Measurements from ENCODE around the gene CD164L2.
A peak's percentile ranks its signal among the peaks of the same experiment; 100 is the strongest.

Gene CD164L2

DNA sequence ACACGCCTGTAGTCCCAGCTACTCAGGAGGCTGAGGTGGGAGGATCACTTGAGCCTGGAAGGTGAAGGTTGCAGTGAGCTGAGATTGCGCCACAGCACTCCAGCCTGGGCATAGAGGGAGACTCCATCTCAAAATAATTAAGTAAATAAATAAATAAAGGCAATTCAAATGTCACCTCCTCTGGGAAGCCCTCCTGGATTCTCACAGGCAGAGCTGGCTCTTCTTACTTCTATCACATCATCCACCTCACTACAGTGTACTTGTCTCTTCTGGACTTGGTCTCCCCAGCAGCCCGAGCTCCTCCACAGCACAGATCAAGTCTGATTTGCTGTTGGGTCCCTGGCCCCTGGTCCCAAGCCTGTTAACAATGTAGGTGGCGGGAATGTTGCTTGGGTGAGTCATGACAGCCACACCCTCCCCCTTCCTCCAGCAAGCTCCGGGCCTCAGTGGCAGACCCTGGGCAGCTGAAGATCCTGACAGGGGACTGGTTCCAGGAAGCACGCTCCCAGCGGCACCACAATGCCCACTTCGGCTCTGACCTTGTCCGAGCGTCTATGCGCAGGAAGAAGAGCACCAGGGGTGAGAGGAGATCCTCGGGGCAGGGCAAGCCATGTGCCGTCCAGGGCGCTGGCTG lies 36.0 kb downstream of the CD164L2 start:
- DNase-seq (ENCODE audit: low spot score): no peak

DNA sequence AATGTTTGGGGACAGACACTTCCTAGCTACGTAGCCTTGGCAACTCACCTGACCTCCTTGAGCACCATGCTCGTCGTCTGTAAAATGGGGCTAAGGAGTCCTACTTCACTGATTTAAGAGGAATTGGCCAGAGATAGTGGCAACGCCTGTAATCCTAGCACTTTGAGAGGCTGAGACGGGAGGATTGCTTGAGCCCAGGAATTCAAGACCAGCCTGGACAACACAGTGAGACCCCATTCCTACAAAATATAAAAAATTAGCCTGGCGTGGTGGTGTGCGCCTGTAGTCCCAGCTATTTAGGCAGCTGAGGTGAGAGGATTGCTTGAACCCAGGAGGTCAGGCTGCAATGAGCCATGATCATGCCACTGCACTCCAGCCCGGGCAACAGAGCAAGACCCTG lies 36.8 kb downstream of the CD164L2 start:
- no peak for DNase-seq (ENCODE audit: low spot score)

DNA sequence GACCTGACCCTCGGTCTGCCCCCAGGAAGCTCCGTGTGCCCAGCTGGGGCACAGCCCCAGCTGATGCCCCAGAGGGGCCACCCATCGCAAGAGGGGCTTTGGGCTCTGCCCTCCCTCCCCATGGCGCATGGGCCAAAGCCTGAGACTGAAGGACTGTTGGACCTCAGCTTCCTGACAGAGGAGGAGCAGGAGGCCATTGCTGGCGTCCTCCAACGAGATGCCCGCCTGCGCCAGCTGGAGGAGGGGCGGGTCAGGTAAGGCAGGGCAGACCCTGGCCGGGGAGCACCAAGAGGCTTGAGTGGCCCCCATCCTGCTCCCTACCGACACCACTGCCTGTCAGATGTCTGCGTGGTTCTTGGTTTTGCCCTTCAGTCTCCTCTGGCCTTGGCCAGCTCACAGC lies 37.9 kb downstream of the CD164L2 start:
- no peak for DNase-seq (ENCODE audit: low spot score)

DNA sequence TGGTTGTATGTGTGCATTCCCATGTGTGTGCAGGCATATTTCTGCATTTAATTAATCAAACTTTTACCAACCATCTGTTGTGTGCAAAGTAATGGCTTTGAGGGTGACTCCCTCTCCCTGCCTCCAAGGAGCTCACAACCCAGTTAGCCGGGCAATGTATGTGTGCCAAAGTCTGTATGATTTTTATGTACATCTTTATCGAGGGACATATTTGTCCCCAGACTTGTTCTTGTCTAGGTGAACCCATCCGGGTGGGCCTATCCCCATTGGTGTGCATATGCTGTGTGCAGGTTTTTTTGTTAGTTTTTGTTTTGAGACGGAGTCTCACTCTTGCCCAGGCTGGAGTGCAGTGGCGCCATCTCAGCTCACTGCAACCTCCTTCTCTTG lies 39.5 kb downstream of the CD164L2 start:
- no peak for DNase-seq (ENCODE audit: low spot score)

DNA sequence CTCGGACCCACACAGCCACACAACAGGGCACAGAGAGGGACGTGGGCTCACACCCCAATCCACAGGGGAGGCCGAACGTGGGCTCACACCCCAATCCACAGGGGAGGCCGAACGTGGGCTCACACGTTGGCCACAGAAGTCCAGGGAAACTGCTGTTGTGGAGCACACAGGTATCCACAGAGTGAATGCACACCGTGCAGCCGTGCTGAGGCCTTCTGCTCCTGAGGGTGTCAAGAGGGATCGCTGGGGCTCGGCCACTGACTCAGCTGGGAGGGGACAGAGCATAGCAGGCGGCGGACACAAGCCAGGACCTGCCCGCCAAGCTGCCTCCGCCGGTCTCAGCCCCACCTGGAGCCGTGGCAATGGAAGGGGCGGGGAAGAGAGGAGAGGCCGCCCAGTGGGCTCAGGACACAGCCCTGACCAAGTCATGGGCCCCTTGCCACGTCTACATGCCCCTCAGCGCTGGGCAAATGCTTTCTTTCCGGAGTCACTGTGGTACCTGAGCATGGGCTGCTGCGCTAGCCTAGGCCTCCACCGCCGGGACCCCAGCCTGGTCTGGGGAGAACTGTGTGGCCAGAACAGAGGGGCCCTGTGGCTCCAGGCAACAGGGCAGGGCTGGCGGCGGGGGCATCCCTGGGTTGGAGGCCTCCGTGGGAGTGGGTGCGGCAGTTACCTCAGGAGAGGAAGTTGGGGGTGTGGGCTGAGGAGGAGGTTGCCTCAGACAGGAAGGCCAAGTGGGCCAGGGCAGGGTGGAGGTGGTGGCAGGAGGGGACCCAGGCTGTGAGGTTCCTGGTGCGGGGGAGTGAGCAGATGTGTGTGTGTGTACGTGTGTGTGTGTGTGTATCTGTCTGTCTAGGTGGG lies 40.1 kb downstream of the CD164L2 start:
- peak; percentile 83 for DNase-seq (ENCODE audit: low spot score)

DNA sequence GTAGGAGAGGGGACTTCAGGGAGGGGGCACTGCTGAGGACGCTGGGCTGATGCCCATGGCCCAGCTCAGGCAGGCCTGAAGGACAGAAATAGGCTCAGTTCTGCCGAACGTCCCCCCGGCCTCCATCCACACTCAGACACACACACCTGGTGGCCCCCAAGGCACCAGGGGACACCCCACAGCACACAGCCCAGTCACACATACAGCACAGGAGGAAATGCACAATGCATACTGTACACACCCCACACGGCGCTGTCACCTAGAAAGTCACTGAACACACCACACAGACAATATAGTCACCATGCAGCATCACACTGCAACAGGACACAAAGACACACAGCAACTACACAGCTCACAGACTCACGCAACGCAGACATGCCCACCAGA lies 40.7 kb downstream of the CD164L2 start:
- peak; percentile 41 for DNase-seq (ENCODE audit: low spot score)

DNA sequence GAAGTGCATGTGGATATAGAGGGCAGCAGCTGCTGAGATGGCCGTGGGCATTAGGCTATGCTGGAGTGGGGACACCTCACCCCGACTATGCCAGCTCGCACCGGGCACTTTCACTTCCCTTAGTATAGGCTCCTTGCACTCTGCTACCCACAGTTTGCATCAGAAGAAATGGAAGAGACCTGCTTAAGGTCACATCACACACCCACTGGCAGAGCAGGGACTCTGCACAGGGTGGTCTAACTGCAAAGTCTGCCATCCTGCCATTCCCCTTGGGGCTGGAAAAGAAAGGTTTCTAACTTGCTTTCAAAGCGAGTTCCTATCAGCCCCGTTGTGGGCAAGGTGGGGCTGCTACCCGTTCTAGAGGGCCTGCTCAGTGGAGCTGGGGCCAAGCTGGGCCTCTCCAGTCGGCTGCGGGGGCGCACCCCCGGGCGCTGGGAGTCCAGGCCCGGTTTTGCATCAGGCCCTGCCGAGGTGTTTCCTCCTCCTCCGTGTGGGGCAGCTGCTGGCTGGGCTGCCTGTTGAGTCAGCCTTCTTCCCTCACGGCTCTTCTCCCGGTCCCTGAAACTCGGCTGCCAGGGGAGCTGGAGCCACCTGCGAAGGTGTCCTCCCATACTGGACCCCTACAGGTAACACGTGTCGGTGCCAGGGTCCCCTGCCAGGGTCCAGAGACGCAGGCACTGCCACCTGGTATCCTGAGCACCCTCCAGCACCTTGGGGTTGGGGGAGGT lies 41.4 kb downstream of the CD164L2 start, which contains the start of gene SYTL1:
SYTL1 (plus strand) TSS at position 498 of the 728 bp plus-strand sequence. CDS start 3,313 bp downstream, outside the sequence.
- DNase-seq (ENCODE audit: low spot score): peak; percentile 64

DNA sequence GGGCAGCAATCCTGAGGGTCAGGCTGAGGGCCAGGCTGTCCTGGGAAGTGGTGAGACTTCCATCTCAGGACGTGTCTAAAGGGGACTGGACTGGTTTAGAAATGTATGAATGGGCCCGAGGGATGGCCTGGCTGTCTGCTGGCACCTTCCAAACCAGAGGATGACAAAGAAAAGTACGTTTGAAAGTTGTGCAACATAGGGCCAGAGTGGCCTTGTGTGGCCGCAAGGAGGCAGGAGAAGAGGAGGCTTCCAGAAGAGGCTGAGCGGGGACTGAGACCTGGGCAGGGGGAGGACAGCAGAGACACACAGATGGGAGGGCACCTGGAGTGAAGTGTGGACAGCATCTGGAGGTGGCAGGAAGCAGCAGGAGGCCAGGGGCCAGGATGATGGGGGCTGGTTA lies 43.9 kb downstream of the CD164L2 start:
- DNase-seq (ENCODE audit: low spot score): no peak

DNA sequence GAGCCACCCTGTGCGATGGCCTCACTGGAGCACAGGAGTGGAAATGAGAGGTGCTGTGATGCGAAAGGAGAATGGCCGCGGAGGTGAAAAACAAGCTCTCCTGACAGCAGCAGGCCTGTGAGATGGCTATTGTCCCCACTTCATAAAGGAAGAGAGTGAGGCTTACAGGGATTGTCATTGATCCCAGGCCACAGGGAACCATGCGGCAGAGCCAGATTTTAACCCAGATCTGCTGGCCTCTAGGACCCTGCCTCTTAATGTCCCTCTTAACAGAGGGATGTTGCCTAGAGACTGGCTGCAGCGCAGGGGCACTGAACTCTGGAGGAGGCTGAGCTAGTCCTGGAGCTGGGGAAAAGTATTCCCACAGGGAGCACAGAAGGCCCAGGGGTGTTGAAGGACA lies 44.4 kb downstream of the CD164L2 start:
- DNase-seq (ENCODE audit: low spot score): no peak

DNA sequence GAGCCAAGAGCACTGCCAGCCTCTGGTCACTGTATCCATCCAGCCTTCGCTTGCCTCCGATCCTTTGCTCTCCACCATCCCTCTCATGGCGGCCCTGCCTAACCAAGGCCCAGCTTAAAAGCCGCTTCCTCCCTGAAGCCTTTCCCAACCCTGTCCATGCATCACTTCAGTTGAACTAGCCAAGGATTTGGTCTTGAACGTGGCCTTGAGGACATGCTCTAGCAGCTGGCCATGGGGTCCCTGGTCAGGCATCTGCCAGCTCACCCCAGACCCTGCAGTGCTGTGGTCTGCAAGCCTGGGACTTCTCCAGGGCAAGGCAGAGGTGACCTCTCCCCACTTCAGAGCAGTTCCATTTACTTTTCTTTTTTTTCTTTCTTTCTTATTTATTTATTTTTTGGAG lies 46.4 kb downstream of the CD164L2 start:
- no peak for DNase-seq (ENCODE audit: low spot score)

DNA sequence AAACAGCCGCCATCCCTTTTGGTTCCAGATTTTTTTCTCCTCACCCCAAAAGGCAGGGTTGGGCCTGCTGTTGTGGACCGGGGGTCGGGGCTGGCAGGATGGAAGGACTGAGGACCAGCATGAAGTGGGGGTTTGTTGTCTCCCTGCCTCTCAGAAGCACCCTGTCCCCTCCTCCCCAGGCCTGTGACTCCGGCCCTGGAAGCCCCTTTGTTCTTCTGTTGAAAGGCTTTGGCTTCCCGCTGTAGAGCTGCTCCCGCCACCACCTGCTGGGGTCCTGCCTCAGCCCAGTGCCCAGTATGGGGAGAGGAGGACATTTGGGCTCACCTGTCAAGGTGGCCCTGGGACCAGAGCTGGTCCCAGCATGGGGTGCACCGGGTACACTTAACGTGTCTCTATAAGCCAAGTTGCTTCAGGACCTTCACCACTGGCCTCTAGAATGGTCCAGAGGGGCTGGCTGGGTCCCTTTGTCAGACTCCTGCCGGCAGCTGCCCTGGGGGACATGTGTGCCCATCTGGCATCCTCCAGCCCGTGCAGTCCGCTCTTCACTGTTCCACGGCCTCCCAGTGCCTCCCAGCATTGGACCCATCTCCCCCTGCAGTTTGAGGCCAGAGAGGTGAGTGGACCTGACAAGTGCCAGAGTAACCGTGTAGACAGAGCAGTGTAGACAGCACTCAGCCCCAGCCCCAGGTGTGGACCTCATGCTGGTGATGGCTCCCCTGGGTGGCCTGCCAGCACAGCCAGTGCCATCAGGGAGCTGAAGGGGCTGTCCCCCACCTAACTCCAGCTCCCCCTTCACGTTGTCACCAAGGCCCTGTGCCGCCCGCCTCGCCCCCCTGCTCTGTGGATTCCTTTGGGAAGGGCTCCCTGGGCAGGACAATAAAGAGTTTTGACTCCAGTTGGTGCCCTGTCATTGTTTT lies 47.4 kb downstream of the CD164L2 start:
- DNase-seq (ENCODE audit: low spot score): no peak

DNA sequence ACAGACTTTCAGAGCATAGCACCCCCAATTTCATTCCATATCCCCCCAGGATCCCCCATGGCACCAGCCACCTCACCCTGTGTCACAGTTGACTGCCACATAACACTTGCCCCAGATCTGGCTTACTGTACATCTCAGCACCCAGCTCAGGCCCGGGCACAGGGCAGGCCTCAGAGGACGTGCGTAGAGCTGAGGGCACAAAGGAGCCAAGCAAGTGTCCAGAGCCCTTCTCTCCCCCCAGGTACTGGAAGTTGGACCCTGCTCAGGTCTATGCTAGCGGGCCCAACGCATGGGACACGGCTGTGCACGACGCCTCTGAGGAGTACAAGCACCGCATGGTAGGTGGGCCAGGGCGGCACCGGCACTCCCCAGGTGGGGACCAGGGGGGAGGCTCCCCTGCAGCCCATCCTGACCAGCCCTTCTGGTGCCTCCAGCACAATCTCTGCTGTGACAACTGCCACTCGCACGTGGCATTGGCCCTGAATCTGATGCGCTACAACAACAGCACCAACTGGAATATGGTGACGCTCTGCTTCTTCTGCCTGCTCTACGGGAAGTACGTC lies 49.3 kb downstream of the CD164L2 start:
- DNase-seq (ENCODE audit: low spot score): no peak

DNA sequence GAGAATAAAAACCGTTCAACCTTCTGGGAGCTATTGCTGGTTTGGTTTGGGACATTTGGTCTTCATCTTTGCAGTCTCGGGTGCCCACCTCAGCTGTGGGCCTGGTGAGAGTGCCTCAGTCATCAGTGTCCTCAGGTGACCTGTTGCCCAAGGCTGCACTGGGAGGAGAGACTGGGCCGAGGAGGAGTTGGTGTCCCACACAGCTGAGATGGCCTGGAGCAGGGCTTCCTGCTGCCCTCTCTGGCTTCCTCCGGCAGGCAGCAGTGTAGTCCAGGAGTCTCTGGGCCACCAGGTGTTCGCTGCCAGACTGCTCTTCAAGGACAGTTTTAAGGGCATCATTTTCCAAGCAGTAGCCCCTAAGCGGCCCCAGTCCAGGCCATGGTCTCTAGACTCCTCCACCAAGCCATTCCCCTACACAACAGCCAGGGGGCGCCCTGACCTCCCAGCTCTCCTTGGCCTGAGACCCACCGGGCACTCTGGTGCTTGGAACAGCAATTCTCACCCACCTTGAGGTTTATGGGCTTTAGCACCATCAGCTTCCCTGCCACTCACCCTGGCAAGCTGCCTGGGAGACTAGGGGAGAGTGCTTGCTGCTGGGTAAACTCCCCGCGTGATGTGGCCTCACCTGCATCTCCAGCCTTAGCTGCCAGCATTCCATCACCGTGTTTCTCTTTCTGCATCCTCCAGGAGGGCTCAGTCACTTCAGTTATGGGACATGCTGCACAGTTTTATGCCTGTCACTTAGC lies 50.4 kb downstream of the CD164L2 start:
- peak; percentile 64 for DNase-seq (ENCODE audit: low spot score)

DNA sequence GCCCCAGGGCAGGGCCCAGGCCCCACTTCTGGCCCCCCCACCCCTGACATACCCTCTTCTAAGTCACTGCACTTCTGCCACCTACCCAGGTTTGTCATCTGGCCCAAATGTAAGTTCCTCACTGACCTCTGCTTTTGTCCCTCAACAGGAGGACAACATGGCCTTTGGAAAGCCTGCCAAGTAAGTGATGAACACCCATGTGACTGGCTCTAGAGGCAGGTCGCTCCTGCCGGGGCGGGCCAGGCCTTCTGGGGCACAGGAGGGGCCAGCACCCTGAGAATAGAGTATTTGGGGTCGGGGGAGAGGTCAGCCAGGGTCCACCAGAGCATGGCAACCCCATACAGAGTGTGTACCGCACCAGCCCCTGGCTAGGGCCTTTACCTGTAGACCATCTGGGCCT lies 51.2 kb downstream of the CD164L2 start:
- DNase-seq (ENCODE audit: low spot score): no peak

DNA sequence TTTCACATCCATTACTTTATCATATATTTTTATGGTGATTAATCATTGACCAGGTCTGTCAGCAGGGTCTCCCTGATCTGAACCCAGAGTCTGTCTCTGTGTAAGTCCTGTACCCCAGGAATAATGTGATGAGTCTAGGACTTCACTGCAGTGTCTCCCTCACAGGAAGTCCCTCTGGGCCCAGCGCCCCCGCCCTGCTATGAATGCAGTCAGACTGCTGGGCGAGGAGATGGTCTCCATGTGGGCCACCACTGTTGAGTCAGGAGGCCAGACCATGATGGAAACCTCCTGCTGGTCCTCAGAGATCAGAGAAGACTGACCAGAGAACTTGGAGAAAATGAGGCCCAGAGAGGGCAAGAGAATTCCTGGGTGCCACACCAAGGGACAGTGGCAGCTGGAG lies 51.7 kb downstream of the CD164L2 start:
- DNase-seq (ENCODE audit: low spot score): no peak

DNA sequence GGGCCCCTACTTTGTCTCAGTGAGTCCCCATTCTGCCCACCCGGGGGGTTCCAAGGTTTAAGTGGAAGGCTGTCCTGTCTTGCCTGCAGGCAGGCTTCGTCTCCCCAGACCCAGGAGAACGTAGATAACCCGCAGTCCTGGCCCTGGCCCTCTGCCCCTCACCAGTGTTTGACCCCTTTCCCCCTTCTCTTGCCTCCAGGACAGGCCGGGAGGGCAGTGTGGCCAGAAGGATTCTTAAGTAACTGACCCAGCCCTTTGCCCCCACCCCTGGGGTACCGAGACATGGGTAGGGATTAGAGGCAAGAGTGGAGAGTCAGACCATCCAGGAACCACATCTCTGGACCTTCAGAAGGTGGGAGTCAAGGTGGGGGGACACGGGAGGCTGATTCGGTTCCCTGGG lies 52.3 kb downstream of the CD164L2 start:
- DNase-seq (ENCODE audit: low spot score): no peak
